22Rv1 (cell line): Measurements from ENCODE around the gene ITPRIP.

Source experiments
- CTCF ChIP-seq: fragments of 450-650 bp; IDR thresholded peaks from 2 replicates; pipeline ENCODE4 v1.5.1; 2017; ENCODE audit warnings: mild to moderate bottlenecking
- ZFX ChIP-seq: fragments of 450-650 bp; IDR thresholded peaks from 2 replicates; pipeline ENCODE4 v1.6.1; 2017; ENCODE audit warnings: antibody characterized with exemption, borderline replicate concordance

- TF ChIP-seq CTCF: no peak
- TF ChIP-seq ZFX: no peak
Measured at GRCh38 chr10:104267721-104268404, 70.4 kb downstream of the ITPRIP start.
